BE2C (cell line): ENCODE measurements around the gene NFATC1.

Experiments used
- DNase-seq: peaks from one replicate; pipeline ENCODE4 v3.0.0-alpha.2; 2020
- H3K27me3 ChIP-seq: fragments of 250-450 bp; sonication (Bioruptor Pico); 2 replicates; pipeline ENCODE4 v1.5.1; 2020; ENCODE audit warnings: mild to moderate bottlenecking
- H3K36me3 ChIP-seq: fragments of 250-450 bp; sonication (Bioruptor Pico); 2 replicates; pipeline ENCODE4 v1.5.1; 2020; ENCODE audit warnings: mild to moderate bottlenecking
- H3K4me1 ChIP-seq: fragments of 250-450 bp; sonication (Bioruptor Pico); 2 replicates; pipeline ENCODE4 v1.5.1; 2020
- H3K4me3 ChIP-seq: 2 replicates; pipeline ENCODE4 v1.5.1; 2011; ENCODE audit warnings: low read depth, low read length
- H3K9me3 ChIP-seq: fragments of 250-450 bp; sonication (Bioruptor Pico); 2 replicates; pipeline ENCODE4 v1.5.1; 2020
- CTCF ChIP-seq: IDR thresholded peaks from 2 replicates; pipeline ENCODE4 v1.5.1; 2012; ENCODE audit warnings: mild to moderate bottlenecking, low read depth, low read length

Gene NFATC1

GRCh38 chr18:79563949-79564348, 168.2 kb downstream of the NFATC1 start:
- Histone ChIP-seq H3K36me3 (no peaks in the 10 kb centered on the region), H3K9me3 (no peaks in the 10 kb centered on the region), H3K27me3 (no peaks in the 10 kb centered on the region), H3K4me1 (no peaks in the 10 kb centered on the region), H3K4me3 (no peak overlapping the region)
- DNase-seq, result no peak
- TF ChIP-seq CTCF, result no peak

- Histone ChIP-seq H3K4me3 (no peak overlapping the region), H3K9me3 (no peaks in the 10 kb centered on the region), H3K4me1 (no peaks in the 10 kb centered on the region), H3K36me3 (no peaks in the 10 kb centered on the region), H3K27me3 (no peaks in the 10 kb centered on the region)
- no peak for TF ChIP-seq CTCF
- DNase-seq, result no peak
Observed at GRCh38 chr18:79564441-79564840, 168.7 kb downstream of the NFATC1 start.

GRCh38 chr18:79566771-79567431, 171.2 kb downstream of the NFATC1 start:
- no peak overlapping the region for H3K4me3 ChIP-seq
- no peak for DNase-seq
- H3K4me1 ChIP-seq, result no peaks in the 10 kb centered on the region
- no peaks in the 10 kb centered on the region for H3K9me3 ChIP-seq
- TF ChIP-seq CTCF, result no peak
- H3K27me3 ChIP-seq, result no peaks in the 10 kb centered on the region
- H3K36me3 ChIP-seq, result no peaks in the 10 kb centered on the region

- H3K27me3 ChIP-seq, result no peaks in the 10 kb centered on the region
- no peaks in the 10 kb centered on the region for H3K36me3 ChIP-seq
- no peaks in the 10 kb centered on the region for H3K4me1 ChIP-seq
- no peaks in the 10 kb centered on the region for H3K9me3 ChIP-seq
- TF ChIP-seq CTCF, result no peak
- H3K4me3 ChIP-seq, result no peak overlapping the region
- no peak for DNase-seq
Observed at GRCh38 chr18:79567481-79568147, 171.9 kb downstream of the NFATC1 start.

GRCh38 chr18:79568543-79569205, 172.9 kb downstream of the NFATC1 start:
- no peak for DNase-seq
- no peaks in the 10 kb centered on the region for H3K36me3 ChIP-seq
- TF ChIP-seq CTCF, result no peak
- no peaks in the 10 kb centered on the region for H3K4me1 ChIP-seq
- H3K9me3 ChIP-seq, result no peaks in the 10 kb centered on the region
- H3K4me3 ChIP-seq, result no peak overlapping the region
- H3K27me3 ChIP-seq, result no peaks in the 10 kb centered on the region

- Histone ChIP-seq H3K36me3 (no peaks in the 10 kb centered on the region), H3K27me3 (no peaks in the 10 kb centered on the region), H3K9me3 (no peaks in the 10 kb centered on the region), H3K4me3 (no peak overlapping the region), H3K4me1 (no peaks in the 10 kb centered on the region)
- no peak for DNase-seq
- no peak for TF ChIP-seq CTCF
Observed at GRCh38 chr18:79569720-79570119, 174.0 kb downstream of the NFATC1 start.
